ENCODE data around the gene LDB3.

GRCh38 chr10:86755454-86755739, 87.1 kb downstream of the LDB3 start:
- TF ChIP-seq CTCF (IDR thresholded peaks at IDR 0.05 in 2 of 3, conservative IDR thresholded peaks at IDR 0.05 in 1 of 3; ENCODE audit: borderline replicate concordance in 1 of 3, insufficient read depth in 1 of 3, low read depth in 2 of 3, low read length in 2 of 3) = no peak
- no peak for TF ChIP-seq POLR2AphosphoS5 (IDR thresholded peaks at IDR 0.05; ENCODE audit: low read depth, low read length)
- no peak for TF ChIP-seq REST (IDR thresholded peaks at IDR 0.05; ENCODE audit: low read depth)
- no peak for TF ChIP-seq POLR2A (IDR thresholded peaks at IDR 0.05; ENCODE audit: borderline replicate concordance, extremely low read depth, insufficient read depth, insufficient read length)
- no peak for TF ChIP-seq EZH2 (IDR thresholded peaks at IDR 0.05)
- TF ChIP-seq SP1 (IDR thresholded peaks at IDR 0.05; ENCODE audit: low read depth) = no peak
- TF ChIP-seq SRF (IDR thresholded peaks at IDR 0.05; ENCODE audit: low read depth) = no peak
- TF ChIP-seq EGR1 (IDR thresholded peaks at IDR 0.05; ENCODE audit: low read depth) = 0 out of 2 replicates have a peak, but pooled peaks have one; percentile 23
- no peak for TF ChIP-seq SIN3A (IDR thresholded peaks at IDR 0.05; ENCODE audit: low read depth)

All from HCT116 (cell line).